ENCODE data around the gene CACNA1D. TPM values are rescaled to one million over a fixed set of nuclear protein-coding genes. Genes with fewer than 3 reads are reported as not detected.

Gene CACNA1D
- total and polyA plus RNA-seq, 2 donors (not counting 1 experiment from before 2014, with no cell fraction given): 0.17 to 0.37 TPM

DNA sequence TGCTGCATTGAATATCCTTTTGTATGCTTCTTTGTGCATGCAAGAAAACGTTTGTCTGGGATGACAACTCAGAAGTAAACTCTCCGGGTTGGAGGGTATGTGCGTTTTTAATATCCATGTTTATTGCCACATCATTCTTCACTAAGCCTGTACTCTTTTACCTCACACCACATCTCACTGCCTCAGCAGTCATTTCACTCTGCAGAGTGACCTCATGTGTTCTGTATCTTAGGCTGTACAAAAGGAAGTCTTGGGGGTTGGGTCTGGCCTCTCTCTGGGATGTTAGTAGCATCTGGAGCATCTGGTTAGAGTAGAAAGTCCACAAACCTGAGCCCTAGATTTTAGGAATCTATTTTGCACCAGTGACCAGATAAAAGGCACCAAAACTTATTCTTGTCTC lies 16.1 kb downstream of the CACNA1D start:
- Histone ChIP-seq H3K4me2 (ENCODE audit: extremely low read depth, insufficient read depth, low read length) (no peak overlapping the region), H3K27me3 (ENCODE audit: control insufficient read depth, insufficient read depth, low read length) (no peaks in the 10 kb centered on the region), H3K79me2 (ENCODE audit: control insufficient read depth, insufficient read depth, low read length) (no peaks in the 10 kb centered on the region), H3K9me3 (ENCODE audit: control insufficient read depth, insufficient read depth, low read depth, low read length) (no peaks in the 10 kb centered on the region), H4K20me1 (ENCODE audit: control insufficient read depth, extremely low read depth, insufficient read depth, low read length) (no peaks in the 10 kb centered on the region), H3K36me3 (ENCODE audit: control insufficient read depth, insufficient read depth, low read length) (no peaks in the 10 kb centered on the region), H3K27ac (ENCODE audit: insufficient read depth, low read length) (no peak overlapping the region), H2AFZ (ENCODE audit: low read length) (no peak overlapping the region), H3K4me1 (ENCODE audit: control insufficient read depth, extremely low read depth, insufficient read depth, low read length) (no peaks in the 10 kb centered on the region), H3K4me3 (replicated peaks in 1 of 4; ENCODE audit: control extremely low read depth in 1 of 4, insufficient read depth in 1 of 4, low read depth in 3 of 4, low read length in 4 of 4) (no peak overlapping the region), H3K9ac (ENCODE audit: insufficient read depth, low read length) (no peak overlapping the region)
- TF ChIP-seq, protein P1, sequence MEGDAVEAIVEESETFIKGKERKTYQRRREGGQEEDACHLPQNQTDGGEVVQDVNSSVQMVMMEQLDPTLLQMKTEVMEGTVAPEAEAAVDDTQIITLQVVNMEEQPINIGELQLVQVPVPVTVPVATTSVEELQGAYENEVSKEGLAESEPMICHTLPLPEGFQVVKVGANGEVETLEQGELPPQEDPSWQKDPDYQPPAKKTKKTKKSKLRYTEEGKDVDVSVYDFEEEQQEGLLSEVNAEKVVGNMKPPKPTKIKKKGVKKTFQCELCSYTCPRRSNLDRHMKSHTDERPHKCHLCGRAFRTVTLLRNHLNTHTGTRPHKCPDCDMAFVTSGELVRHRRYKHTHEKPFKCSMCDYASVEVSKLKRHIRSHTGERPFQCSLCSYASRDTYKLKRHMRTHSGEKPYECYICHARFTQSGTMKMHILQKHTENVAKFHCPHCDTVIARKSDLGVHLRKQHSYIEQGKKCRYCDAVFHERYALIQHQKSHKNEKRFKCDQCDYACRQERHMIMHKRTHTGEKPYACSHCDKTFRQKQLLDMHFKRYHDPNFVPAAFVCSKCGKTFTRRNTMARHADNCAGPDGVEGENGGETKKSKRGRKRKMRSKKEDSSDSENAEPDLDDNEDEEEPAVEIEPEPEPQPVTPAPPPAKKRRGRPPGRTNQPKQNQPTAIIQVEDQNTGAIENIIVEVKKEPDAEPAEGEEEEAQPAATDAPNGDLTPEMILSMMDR (conservative IDR thresholded peaks at IDR 0.05 in 1 of 2, IDR thresholded peaks at IDR 0.05 in 1 of 2; ENCODE audit: low read depth in 1 of 2, low read length in 2 of 2): no peak
- TF ChIP-seq EZH2 (IDR thresholded peaks at IDR 0.05; ENCODE audit: low read length, missing control alignments): no peak
- DNase-seq (ENCODE audit: low read depth in 2 of 2): peak in 1 of 2 donors; percentile 36

- no peaks in the 10 kb centered on the region for H3K36me3 ChIP-seq (ENCODE audit: control insufficient read depth, insufficient read depth, low read length)
- no peak overlapping the region for H3K4me3 ChIP-seq (replicated peaks in 1 of 4; ENCODE audit: control extremely low read depth in 1 of 4, insufficient read depth in 1 of 4, low read depth in 3 of 4, low read length in 4 of 4)
- no peaks in the 10 kb centered on the region for H3K79me2 ChIP-seq (ENCODE audit: control insufficient read depth, insufficient read depth, low read length)
- no peaks in the 10 kb centered on the region for H3K4me1 ChIP-seq (ENCODE audit: control insufficient read depth, extremely low read depth, insufficient read depth, low read length)
- H3K9ac ChIP-seq (ENCODE audit: insufficient read depth, low read length): no peak overlapping the region
- H2AFZ ChIP-seq (ENCODE audit: low read length): no peak overlapping the region
- no peaks in the 10 kb centered on the region for H3K27me3 ChIP-seq (ENCODE audit: control insufficient read depth, insufficient read depth, low read length)
- H3K9me3 ChIP-seq (ENCODE audit: control insufficient read depth, insufficient read depth, low read depth, low read length): no peaks in the 10 kb centered on the region
- H3K4me2 ChIP-seq (ENCODE audit: extremely low read depth, insufficient read depth, low read length): no peak overlapping the region
- TF ChIP-seq, protein P1 (conservative IDR thresholded peaks at IDR 0.05 in 1 of 2, IDR thresholded peaks at IDR 0.05 in 1 of 2; ENCODE audit: low read depth in 1 of 2, low read length in 2 of 2): no peak
- no peak for TF ChIP-seq EZH2 (IDR thresholded peaks at IDR 0.05; ENCODE audit: low read length, missing control alignments)
- no peaks in the 10 kb centered on the region for H4K20me1 ChIP-seq (ENCODE audit: control insufficient read depth, extremely low read depth, insufficient read depth, low read length)
- H3K27ac ChIP-seq (ENCODE audit: insufficient read depth, low read length): no peak overlapping the region
- no peak for DNase-seq (ENCODE audit: low read depth in 2 of 2)
Measured at GRCh38 chr3:53511246-53511645, 16.8 kb downstream of the CACNA1D start.

- no peak overlapping the region for H3K4me2 ChIP-seq (ENCODE audit: extremely low read depth, insufficient read depth, low read length)
- DNase-seq (ENCODE audit: low read depth in 2 of 2): no peak
- no peak overlapping the region for H3K9ac ChIP-seq (ENCODE audit: insufficient read depth, low read length)
- no peaks in the 10 kb centered on the region for H3K9me3 ChIP-seq (ENCODE audit: control insufficient read depth, insufficient read depth, low read depth, low read length)
- H2AFZ ChIP-seq (ENCODE audit: low read length): no peak overlapping the region
- H3K27ac ChIP-seq (ENCODE audit: insufficient read depth, low read length): no peak overlapping the region
- no peaks in the 10 kb centered on the region for H4K20me1 ChIP-seq (ENCODE audit: control insufficient read depth, extremely low read depth, insufficient read depth, low read length)
- TF ChIP-seq EZH2 (IDR thresholded peaks at IDR 0.05; ENCODE audit: low read length, missing control alignments): no peak
- TF ChIP-seq, protein P1 (conservative IDR thresholded peaks at IDR 0.05 in 1 of 2, IDR thresholded peaks at IDR 0.05 in 1 of 2; ENCODE audit: low read depth in 1 of 2, low read length in 2 of 2): no peak
- no peak overlapping the region for H3K4me3 ChIP-seq (replicated peaks in 1 of 4; ENCODE audit: control extremely low read depth in 1 of 4, insufficient read depth in 1 of 4, low read depth in 3 of 4, low read length in 4 of 4)
- no peaks in the 10 kb centered on the region for H3K79me2 ChIP-seq (ENCODE audit: control insufficient read depth, insufficient read depth, low read length)
- no peaks in the 10 kb centered on the region for H3K4me1 ChIP-seq (ENCODE audit: control insufficient read depth, extremely low read depth, insufficient read depth, low read length)
- no peaks in the 10 kb centered on the region for H3K27me3 ChIP-seq (ENCODE audit: control insufficient read depth, insufficient read depth, low read length)
- no peaks in the 10 kb centered on the region for H3K36me3 ChIP-seq (ENCODE audit: control insufficient read depth, insufficient read depth, low read length)
Measured at GRCh38 chr3:53513556-53514190, 19.3 kb downstream of the CACNA1D start.
